GM12874 (cell line): ENCODE measurements around the gene IKZF3.

ENCODE experiments used
- TF ChIP-seq, protein P1 (sequence below): IDR thresholded peaks from 2 replicates; pipeline ENCODE4 v1.5.1; 2011; ENCODE audit warnings: low read depth, mild to moderate bottlenecking, control low read depth, low read length, moderate library complexity; ENCODE audit not compliant: insufficient read depth

Gene IKZF3

DNA sequence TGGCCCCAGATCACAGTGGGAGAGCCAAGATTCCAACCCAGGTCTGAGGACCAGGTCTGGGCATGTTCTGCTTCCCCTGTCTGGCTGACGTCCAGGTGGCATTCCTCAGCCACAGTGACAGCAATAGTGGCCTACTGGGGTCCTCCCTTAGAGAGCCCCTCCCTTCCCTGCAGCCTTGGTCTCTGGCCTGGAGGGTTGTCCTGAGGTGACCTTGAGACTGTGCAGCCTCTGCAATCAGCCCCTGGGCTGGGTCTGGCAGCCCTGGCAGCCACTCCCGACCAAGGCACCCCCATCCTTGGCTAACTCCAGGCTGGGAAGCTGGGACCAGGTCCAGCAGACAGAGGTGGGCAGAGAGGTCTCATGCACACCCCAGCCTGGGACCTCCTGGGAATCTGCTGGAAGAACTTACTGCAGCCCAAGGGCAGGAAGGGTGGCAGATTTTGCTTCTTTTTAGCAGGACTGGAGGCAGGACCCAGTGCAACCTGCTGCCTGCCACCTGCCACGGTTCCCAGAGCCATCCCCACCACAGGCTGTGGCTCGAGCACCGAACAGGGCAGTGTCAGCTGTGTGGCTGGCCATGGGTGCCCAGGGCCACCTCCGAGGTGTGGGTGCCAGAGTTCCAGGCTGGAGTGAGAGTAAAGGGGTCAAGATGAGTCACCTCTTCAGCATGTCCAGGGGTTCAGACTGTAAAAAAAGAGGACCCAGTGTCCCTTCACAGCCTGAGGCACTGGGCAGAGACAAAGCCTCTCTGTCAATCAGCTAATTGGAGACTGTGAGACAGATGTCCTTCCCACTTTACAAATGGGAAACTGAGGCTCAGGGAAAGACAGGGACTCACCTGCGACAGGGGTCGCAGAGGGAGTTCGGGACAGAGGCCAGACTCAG, 113.7 kb downstream of the IKZF3 start:
- TF ChIP-seq, protein P1, sequence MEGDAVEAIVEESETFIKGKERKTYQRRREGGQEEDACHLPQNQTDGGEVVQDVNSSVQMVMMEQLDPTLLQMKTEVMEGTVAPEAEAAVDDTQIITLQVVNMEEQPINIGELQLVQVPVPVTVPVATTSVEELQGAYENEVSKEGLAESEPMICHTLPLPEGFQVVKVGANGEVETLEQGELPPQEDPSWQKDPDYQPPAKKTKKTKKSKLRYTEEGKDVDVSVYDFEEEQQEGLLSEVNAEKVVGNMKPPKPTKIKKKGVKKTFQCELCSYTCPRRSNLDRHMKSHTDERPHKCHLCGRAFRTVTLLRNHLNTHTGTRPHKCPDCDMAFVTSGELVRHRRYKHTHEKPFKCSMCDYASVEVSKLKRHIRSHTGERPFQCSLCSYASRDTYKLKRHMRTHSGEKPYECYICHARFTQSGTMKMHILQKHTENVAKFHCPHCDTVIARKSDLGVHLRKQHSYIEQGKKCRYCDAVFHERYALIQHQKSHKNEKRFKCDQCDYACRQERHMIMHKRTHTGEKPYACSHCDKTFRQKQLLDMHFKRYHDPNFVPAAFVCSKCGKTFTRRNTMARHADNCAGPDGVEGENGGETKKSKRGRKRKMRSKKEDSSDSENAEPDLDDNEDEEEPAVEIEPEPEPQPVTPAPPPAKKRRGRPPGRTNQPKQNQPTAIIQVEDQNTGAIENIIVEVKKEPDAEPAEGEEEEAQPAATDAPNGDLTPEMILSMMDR, result no peak

DNA sequence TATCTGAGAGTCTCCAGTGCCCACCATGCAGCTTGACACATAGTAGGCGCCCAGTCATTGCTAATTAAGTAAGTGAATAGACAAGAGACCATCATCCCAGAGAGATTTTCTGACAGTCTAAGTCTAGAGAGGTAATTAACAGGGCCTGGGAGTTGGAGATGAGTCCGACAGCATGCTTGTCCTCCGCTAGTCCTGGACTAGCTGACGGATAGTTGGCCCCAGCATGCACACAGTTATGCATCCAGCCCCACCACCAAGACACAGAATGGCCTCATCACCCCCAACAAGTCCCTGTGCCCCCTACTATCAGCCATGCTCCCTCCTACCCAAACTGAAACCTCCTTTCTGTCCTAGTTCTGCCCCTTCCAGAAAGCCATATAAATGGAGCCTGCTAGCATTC, 116.4 kb downstream of the IKZF3 start:
- TF ChIP-seq, protein P1, result no peak

DNA sequence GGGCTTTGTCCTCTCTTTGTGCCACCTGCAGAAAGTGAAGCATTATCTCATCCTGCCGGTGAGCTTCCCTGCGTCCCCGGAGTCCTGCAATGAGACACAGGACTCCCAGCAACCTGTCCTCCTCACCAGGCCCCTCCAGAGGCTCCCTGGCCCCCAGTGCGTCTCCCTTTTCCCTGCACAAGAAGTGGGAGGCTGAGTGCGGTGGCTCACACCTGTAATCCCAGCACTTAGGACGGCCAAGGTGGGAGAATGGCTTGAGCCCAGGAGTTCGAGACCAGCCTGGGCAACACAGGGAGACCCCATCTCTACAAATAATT, 118.0 kb downstream of the IKZF3 start:
- TF ChIP-seq, protein P1, result no peak

DNA sequence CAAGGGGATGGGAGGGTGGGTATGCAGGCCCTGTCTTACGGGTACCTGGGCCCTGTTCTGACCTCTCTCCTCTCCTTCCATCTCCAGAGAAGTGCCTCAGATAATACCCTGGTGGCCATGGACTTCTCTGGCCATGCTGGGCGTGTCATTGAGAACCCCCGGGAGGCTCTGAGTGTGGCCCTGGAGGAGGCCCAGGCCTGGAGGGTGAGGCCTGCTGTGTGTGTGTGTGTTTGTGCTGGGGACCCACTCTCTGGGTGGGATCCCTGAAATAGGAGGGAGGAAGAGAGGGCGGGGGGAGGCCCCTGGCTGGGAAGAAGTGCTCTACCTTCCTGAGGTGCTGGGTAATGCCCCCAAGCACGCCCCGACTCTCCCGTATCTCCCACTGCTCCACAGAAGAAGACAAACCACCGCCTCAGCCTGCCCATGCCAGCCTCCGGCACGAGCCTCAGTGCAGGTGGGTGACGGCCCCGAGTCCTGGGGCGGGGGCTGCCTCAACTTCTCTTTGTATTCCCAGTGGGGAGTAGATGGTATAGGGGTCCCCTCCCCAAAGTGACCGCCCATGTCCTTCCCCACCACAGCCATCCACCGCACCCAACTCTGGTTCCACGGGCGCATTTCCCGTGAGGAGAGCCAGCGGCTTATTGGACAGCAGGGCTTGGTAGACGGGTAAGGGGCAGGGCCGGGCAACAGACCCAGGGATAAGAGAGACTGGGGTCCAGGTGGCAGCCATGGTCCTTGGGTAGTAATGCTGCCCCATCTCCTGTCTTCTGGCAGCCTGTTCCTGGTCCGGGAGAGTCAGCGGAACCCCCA, 118.6 kb downstream of the IKZF3 start:
- TF ChIP-seq, protein P1, result no peak

DNA sequence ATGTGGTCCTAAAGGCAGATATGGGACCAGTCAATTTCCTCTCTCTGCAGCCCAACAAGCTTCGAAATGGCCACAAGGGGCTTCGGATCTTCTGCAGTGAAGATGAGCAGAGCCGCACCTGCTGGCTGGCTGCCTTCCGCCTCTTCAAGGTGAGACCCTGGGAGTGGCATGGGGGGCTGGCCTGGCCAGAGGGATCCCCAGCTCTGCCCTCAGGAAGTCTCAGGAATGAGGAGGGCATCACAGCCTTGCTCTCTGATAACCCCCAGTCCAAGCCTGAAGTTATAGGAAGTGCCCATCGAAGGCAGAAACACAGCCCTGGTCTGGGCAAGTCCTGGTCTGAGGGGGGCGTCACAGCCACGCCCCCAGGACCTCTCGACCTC, 119.3 kb downstream of the IKZF3 start:
- TF ChIP-seq, protein P1, result no peak

DNA sequence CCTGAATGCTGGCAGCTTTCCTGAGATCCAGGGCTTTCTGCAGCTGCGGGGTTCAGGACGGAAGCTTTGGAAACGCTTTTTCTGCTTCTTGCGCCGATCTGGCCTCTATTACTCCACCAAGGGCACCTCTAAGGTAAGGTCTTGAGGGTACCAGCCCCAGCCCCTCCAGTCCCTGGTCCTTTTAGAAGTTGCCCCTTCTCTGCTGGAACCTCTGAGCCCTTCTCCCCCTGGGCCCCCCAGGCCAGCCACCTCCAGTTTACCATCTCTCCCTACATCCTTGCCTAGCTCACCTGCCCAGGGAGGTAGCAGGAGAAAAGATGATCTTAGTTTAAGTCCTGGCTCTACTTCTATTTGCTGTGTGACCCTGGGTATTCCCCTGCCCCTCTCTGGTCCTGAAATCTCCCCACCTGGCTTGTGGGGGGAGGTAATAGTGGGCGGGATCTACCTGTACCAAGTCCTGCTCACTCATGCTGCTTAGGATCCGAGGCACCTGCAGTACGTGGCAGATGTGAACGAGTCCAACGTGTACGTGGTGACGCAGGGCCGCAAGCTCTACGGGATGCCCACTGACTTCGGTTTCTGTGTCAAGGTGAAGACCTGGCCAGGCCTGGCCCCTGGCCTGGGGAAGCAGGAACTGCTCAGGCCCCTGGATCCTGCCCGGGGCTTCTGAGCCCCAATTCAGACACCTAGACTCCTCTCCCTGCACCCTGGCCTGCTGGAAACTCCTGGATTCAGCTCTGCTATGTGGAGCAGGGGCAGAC, 119.9 kb downstream of the IKZF3 start:
- TF ChIP-seq, protein P1, result no peak
